Activated CD8-positive, alpha-beta T cell treated with anti-CD3 and anti-CD28 coated beads for 36 hours (primary cell): ENCODE data around the gene TRUB2. TPM values are rescaled to one million over a fixed set of nuclear protein-coding genes. Genes with fewer than 3 reads are reported as not detected.

Experiments used
- ATAC-seq: fragments of 200-7000 bp; cut with Tn5 transposase; one replicate; pipeline ENCODE4 v1.10.0; 2021; ENCODE audit warnings: mild to moderate bottlenecking, moderate library complexity
- CTCF ChIA-PET: fragments of 350-600 bp; sonication (Branson Sonifier 250); formaldehyde crosslinking; loops from one replicate; lab custom pipeline; 2021; ENCODE audit warnings: antibody characterized with exemption; lab: Charles Lee
- POLR2A ChIA-PET: fragments of 350-600 bp; sonication (Branson Sonifier 250); formaldehyde crosslinking; loops from one replicate; lab custom pipeline; 2021; ENCODE audit warnings: antibody characterized with exemption; lab: Charles Lee
- DNase-seq: peaks from one replicate; pipeline ENCODE4 v3.0.0-alpha.2; 2020
- H3K27ac Mint-ChIP-seq: one replicate; pipeline ENCODE4 v1.8.0; 2021; ENCODE audit warnings: mild to moderate bottlenecking, mixed read lengths
- H3K27me3 Mint-ChIP-seq: one replicate; pipeline ENCODE4 v1.8.0; 2021; ENCODE audit warnings: mixed read lengths
- H3K36me3 Mint-ChIP-seq: one replicate; pipeline ENCODE4 v1.8.0; 2021; ENCODE audit warnings: low read depth, mixed read lengths
- H3K4me1 Mint-ChIP-seq: one replicate; pipeline ENCODE4 v1.8.0; 2021; ENCODE audit warnings: low read depth, mixed read lengths
- H3K4me3 Mint-ChIP-seq: one replicate; pipeline ENCODE4 v1.8.0; 2021; ENCODE audit warnings: mild to moderate bottlenecking, moderate library complexity, mixed read lengths
- H3K9me3 Mint-ChIP-seq: one replicate; pipeline ENCODE4 v1.8.0; 2021; ENCODE audit warnings: mixed read lengths
- CTCF ChIP-seq: fragments of 200-600 bp; IDR thresholded peaks from one replicate; pipeline ENCODE4 v1.8.0; 2022; ENCODE audit warnings: antibody characterized with exemption, mild to moderate bottlenecking
- intact Hi-C: fragments of 100-400 bp; cut with micrococcal nuclease; formaldehyde crosslinking; loops from one replicate; pipeline ENCODE4 v1.10.0; 2022
- total RNA-seq, 2 experiments: library from RNA; stranded (reverse); gene quantifications; one replicate each; pipeline ENCODE4 v1.2.3, GENCODE V29; 2021

The TRUB2 gene
- total RNA-seq, 2 experiments from 2014 or later = 29.7 to 30.1 TPM

DNA sequence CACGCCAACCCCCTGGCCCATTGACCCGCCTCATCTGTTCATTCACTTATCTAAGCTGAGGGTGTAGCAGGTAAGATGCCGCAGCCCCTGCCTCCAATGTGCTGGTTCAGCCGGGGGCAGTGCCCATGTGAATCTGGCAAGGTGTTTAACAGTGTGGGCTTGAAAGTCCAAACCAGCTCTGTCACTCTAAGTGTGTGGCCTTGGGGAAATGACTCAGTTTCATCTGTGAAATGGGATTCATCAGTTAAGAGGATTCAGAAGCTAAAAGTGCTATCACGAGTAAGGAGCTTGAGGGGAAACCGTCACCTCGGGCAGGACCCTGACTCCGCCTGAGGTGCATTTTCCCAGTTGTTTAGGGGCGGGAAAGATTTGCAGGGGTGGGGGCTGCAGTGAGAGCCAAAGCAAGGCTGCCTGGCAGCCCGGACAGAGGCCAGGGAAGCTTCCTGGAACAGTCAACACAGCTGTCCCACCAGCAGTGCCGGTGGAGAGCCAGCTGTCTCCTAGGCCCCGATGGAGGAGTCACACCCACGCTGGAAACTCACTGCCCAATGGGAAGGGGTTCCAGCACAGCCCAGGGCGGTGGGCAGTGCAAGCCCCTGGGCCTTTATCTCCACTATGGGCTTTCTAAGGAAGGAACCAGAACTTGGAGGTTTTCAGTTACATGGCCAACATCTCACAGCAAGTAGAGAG is 39.2 kb upstream of the TRUB2 start:
- H3K4me1 Mint-ChIP-seq = peaks cover 22% of the 10 kb centered on the region
- POLR2A ChIA-PET = interaction anchor here (0.8 to 1.8 kb wide), 4 partner anchors 10 to 50 kb away, joined by 3 to 12 read pairs (median 4); partner anchors contain the start of gene URM1
- DNase-seq = no peak
- CTCF ChIA-PET = interaction anchor here (1.1 to 3.9 kb wide), 25 partner anchors 8 to 208 kb away, joined by 3 to 60 read pairs (median 5); partner anchors contain the start of genes CERCAM, DNM1 and URM1
- H3K9me3 Mint-ChIP-seq = no peaks in the 10 kb centered on the region
- H3K27ac Mint-ChIP-seq = peak overlapping the region; percentile 77
- peak overlapping the region; percentile 67 for H3K4me3 Mint-ChIP-seq
- peaks cover 1% of the 10 kb centered on the region for H3K27me3 Mint-ChIP-seq
- ATAC-seq = peak; percentile 5
- TF ChIP-seq CTCF = no peak
- intact Hi-C loops = loop anchor here (5.0 kb wide), 1 partner anchor 51 kb away; no protein-coding TSS in a partner anchor
- no peaks in the 10 kb centered on the region for H3K36me3 Mint-ChIP-seq

DNA sequence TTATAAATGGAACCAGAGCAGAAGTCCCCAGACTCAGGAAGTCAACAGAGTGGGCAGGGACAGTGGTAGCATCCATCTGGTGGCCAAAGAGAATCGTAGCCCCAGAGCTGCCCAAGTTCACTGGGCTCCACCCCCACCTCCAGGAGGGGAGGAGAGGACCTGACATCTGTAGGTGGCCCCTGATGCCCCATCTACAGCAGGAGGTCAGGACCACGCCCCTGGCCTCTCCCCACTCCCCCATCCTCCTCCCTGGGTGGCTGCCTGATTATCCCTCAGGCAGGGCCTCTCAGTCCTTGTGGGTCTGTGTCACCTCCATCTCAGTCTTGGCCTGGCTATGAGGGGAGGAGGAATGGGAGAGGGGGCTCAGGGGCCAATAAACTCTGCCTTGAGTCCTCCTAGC is 38.6 kb upstream of the TRUB2 start:
- TF ChIP-seq CTCF = no peak
- Mint-ChIP-seq H3K27ac (no peak overlapping the region), H3K36me3 (no peaks in the 10 kb centered on the region), H3K4me1 (peaks cover 22% of the 10 kb centered on the region), H3K27me3 (peaks cover 1% of the 10 kb centered on the region), H3K9me3 (no peaks in the 10 kb centered on the region), H3K4me3 (no peak overlapping the region)
- CTCF ChIA-PET = interaction anchor here (1.3 to 3.9 kb wide), 6 partner anchors 11 to 157 kb away, joined by 3 to 38 read pairs (median 8); partner anchors contain the start of genes CERCAM, DNM1 and URM1
- intact Hi-C loops = loop anchor here (5.0 kb wide), 1 partner anchor 51 kb away; no protein-coding TSS in a partner anchor
- DNase-seq = no peak
- no peak for ATAC-seq
- POLR2A ChIA-PET = no interaction called here

- Mint-ChIP-seq H3K36me3 (no peaks in the 10 kb centered on the region), H3K27ac (no peak overlapping the region), H3K27me3 (no peaks in the 10 kb centered on the region), H3K9me3 (no peaks in the 10 kb centered on the region), H3K4me3 (no peak overlapping the region), H3K4me1 (peaks cover 10% of the 10 kb centered on the region)
- intact Hi-C loops = no loop called here
- no peak for TF ChIP-seq CTCF
- ATAC-seq (no peak), DNase-seq (no peak)
- ChIA-PET CTCF (no interaction called here), POLR2A (no interaction called here)
Measured at GRCh38 chr9:128358861-128359260, 36.6 kb upstream of the TRUB2 start.

DNA sequence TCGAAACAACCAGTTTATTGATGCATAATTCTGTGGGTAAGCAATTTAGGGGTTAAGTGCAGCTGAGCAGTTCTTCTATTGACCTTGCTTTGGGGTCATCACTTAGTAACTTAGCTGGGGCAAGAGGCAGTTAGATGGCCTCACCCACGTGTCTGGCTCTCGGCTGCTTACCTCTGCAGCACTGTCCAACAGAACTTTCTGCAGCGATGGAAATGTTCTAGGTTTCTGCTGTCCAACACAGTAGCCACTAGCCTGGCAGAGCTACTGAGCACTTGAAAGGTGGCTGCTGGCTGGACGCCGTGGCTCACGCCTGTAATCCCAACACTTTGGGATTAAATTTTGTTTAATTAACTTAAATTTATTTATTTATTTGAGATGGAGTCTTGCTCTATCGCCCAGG is 35.8 kb upstream of the TRUB2 start:
- DNase-seq (no peak), ATAC-seq (no peak)
- no peak for TF ChIP-seq CTCF
- Mint-ChIP-seq H3K9me3 (no peaks in the 10 kb centered on the region), H3K4me3 (no peak overlapping the region), H3K36me3 (no peaks in the 10 kb centered on the region), H3K4me1 (peaks cover 10% of the 10 kb centered on the region), H3K27ac (no peak overlapping the region), H3K27me3 (no peaks in the 10 kb centered on the region)
- ChIA-PET POLR2A (interaction anchor here (0.6 kb wide), 1 partner anchor 351 kb away, joined by 4 read pairs; no protein-coding TSS in a partner anchor), CTCF (no interaction called here)
- intact Hi-C loops = no loop called here

DNA sequence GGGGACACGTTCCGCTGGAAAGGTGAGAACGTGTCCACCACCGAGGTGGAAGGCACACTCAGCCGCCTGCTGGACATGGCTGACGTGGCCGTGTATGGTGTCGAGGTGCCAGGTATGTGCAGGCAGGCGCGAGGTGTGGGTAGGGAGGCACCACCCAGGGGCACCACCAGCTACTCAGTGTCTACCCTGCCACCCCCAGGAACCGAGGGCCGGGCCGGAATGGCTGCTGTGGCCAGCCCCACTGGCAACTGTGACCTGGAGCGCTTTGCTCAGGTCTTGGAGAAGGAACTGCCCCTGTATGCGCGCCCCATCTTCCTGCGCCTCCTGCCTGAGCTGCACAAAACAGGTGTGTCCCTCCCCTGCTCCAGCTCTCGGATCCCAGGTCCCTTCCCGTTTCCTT is 33.2 kb upstream of the TRUB2 start:
- ChIA-PET POLR2A (interaction anchor here (1.2 to 1.3 kb wide), 2 partner anchors 10 to 195 kb away, joined by 3 read pairs; no protein-coding TSS in a partner anchor), CTCF (interaction anchor here (1.0 kb wide), 1 partner anchor 14 kb away, joined by 4 read pairs; no protein-coding TSS in a partner anchor)
- H3K4me3 Mint-ChIP-seq = no peak overlapping the region
- DNase-seq (no peak), ATAC-seq (no peak)
- H3K4me1 Mint-ChIP-seq = no peaks in the 10 kb centered on the region
- H3K9me3 Mint-ChIP-seq = no peaks in the 10 kb centered on the region
- peaks cover under 1% of the 10 kb centered on the region for H3K36me3 Mint-ChIP-seq
- intact Hi-C loops = no loop called here
- H3K27me3 Mint-ChIP-seq = no peaks in the 10 kb centered on the region
- no peak for TF ChIP-seq CTCF
- no peak overlapping the region for H3K27ac Mint-ChIP-seq
